KBM-7 (cell line): ENCODE measurements around the gene ADNP2.
A peak's percentile ranks its signal among the peaks of the same experiment; 100 is the strongest.

Source experiments
- DNase-seq: peaks from one replicate; pipeline ENCODE4 v3.0.0-alpha.2; 2015
- in situ Hi-C: fragments of 300-500 bp; cut with MboI; formaldehyde crosslinking; loops from 2 replicates; pipeline ENCODE4 v1.14.3; 2020; ENCODE audit warnings: low sequenced_read_pairs, low pct_unique_long_range_greater_than_20kb, mixed read lengths

ADNP2 gene

DNA sequence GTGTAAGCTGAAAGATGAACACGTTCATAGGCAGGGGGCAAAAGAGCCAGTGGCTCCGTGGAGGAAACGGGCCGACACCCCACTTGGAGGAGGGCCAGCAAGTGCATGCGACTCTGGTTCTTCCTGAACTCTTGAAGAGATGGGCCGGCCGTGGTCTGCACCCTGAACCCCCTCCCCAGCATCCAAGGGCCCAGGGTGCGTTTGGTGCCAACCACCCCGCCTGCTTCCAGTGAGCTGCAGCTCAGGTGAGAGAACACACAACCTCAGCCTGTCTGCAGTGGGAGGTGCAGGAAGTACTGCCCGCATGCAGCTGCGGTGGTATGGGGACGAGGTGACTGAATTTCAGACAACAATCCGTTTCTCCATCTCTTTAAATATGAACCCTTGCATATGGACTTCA, 58.9 kb downstream of the ADNP2 start:
- DNase-seq, result no peak
- in situ Hi-C loops, result no loop called here

DNA sequence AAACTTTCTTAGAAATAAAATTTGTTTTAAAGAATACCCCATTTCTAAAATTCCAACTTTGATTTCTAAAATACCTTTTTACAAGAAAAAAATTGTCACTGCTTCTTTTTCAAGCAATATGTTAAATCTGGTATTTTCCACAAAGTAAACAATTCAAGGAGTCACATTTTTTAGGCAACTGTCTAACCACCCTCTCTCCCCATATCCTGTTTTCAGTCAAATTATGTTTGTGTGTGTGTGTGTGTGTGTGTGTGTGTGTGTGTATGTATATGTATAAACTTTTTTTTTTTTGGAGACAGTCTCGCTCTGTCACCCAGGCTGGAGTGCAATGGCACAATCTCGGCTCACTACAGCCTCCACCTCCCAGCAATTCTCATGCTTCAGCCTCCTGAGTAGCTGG, 59.3 kb downstream of the ADNP2 start:
- in situ Hi-C loops, result no loop called here

DNA sequence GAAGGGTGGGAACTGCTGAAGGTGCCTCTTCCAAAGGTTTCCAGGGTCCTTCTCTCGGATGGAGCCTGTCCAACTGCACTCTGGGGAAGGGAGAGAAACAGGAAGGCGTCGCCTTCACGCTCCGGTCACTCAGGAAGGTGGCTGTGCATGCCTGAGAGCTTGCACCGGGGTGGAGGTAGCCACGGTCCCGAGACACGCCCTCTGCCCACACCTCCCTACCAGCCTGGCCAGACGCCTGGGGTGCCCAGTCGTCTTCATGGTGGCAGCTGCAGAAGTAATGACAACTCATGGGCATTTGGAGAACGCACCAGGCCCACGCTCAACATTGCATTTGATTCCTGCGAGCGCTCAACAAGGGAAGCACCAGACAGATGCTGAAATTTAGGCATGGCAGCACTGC, 59.9 kb downstream of the ADNP2 start:
- in situ Hi-C loops, result no loop called here
- DNase-seq, result no peak

More for the DNA sequence above, 59.3 kb downstream of the ADNP2 start:
- DNase-seq, result no peak

DNA sequence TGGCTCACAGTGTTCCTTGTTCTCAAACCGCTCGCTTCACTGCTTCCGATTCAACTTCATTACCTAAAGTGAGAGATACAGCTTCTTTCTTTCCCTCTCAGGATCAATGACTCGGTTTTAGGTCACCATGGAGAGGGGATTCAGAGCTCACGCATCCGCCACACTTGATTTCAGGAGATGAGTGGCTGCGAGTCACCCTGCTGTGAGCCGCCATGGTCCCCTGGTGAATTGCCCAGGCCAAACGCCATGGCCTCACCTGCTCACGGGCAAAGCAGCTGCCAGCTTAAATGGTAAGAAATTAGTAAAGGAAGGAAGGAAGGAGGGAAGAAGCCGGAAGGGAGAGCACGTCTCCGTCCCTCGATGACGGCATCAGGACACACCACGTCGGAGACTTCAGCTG, 60.5 kb downstream of the ADNP2 start:
- in situ Hi-C loops, result no loop called here
- DNase-seq, result no peak

DNA sequence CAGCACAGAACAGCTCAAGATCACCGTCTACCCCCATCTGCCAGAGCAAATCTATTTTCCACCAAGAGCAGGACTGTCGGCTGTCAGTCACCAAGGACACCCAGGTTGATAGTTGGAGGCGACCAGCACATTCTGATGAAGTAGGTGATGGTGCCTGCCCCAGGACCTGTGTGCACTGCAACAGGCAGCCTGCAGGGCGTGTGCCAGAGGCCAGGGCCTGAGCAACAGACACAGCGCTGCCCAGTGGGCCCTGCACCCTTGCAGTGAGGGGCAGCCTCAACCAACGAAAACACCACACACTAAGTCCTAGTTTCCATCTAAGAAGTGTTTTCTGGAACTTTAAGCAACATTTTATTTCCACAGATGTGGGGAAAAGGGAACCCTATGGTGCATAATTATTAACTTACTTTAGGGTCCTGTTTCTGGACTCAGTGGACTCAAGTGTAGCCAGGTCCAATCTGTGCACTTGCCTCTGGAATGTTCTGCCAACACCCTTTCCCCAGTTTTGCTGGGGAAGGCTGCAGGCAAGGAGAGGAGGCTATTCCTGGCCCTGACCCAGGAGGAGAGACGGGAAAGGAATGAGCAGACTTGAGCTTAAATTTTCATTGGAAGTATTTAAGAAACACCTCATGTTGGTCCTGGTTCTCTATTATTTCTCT, 61.5 kb downstream of the ADNP2 start:
- DNase-seq, result no peak
- in situ Hi-C loops, result no loop called here

DNA sequence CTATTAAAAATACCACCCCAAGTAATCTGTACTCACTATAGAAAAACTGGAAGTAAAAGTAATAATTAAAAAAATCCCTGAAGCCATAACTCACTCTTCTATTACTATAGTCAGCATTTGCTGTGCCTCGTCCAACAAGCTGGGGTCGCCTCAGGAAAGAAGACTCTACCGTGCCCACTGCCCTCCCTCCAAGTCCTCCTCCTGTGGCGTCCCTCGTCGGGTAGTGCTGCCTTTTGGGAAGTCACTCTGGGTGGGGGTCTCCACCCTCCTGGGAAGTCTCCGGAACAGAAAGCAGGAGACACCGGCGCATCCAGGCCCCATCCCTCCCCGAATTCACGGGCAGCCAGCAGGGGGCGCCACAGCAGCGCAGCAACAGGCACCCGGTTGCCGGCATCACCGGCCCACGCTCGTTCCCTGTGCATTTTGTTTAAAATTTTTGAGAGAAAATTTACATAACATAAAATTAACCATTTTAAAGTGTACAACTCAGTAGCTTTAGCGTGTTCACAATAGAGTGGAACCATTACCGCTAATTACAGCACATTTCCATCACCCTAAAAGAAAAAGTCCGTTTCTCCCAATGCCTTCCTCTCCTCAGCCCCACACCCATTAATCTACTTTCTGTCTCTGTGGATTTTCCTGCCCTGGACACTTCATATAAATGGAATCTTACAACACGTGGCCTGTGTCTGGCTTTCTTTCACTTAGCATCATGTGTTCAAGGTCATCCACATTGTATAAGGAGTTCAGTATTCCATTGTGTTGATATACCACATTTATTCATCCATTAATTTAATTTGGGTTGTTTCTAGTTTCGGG, 62.2 kb downstream of the ADNP2 start:
- in situ Hi-C loops, result no loop called here
- peak; percentile 62 for DNase-seq

DNA sequence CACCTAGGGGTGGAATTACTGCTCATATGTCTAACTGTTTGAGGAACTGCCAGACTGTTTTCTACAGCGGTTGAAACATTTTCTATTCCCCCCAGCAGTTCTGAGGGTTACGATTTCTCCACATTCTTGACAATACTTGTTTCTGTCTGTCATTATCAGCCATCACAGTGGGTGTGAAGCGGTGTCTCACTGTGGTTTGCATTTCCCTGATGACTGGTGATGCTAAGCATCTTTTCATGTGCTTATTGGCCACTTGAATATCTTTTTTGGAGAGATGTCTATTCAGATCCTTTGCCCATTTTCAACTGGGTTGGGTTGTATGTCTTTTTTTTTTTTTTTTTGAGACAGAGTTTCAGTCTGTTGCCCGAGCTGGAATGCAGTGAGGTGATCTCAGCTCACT, 63.0 kb downstream of the ADNP2 start:
- in situ Hi-C loops, result no loop called here
- DNase-seq, result no peak

DNA sequence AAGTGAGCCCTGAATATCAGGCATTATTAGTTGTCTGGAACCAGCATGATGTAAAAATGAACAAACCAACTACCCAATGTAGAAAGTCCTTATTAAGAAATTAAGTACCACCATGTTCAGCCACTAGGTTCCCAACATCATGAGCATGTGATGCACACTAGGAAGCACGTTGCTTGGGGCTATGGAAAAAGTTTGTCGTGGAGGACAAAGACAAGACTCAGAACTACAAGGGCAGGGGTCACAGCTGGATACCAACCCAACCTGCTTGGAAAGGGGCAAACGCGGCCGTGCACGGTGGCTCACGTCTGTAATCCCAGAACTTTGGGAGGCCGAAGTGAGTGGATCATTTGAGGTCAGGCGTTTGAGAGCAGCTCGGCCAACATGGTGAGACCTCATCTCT, 64.0 kb downstream of the ADNP2 start:
- DNase-seq, result no peak
- in situ Hi-C loops, result no loop called here

DNA sequence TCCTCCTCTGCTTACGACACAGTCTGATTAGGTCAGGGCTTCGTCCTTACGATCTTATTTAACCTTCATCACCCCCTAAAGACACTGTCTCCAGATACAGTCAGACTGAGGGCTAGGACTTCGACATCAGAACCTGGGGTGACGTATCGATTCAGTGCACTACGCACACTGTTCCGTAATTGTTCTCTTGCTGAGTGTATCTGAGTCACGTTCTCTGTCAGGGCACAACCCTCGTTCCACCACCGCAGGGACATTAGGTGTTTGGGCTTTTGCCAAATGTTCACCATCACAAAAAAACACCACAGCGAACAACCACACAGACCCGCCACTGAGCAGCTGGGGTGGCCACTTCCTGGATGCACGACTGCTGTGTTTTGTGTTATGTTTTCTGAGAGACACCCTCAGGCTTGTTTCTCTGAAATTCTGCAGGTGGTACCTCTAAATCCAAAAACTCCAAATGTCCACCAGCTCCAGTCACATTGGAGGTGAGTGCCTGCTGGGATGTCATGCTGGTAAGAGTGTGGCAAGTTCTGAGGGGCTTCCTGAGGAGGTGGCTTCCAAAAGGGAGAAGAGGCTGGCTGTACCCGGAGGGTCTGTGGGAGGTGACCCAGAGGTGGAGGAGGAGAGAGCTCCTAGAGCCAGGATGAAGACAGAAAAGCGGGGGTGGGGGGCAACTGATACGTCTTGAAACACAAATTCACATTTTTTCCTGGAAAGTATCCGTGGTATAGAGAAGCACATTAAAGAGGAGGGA, 66.6 kb downstream of the ADNP2 start:
- peak; percentile 6 for DNase-seq
- in situ Hi-C loops, result no loop called here

DNA sequence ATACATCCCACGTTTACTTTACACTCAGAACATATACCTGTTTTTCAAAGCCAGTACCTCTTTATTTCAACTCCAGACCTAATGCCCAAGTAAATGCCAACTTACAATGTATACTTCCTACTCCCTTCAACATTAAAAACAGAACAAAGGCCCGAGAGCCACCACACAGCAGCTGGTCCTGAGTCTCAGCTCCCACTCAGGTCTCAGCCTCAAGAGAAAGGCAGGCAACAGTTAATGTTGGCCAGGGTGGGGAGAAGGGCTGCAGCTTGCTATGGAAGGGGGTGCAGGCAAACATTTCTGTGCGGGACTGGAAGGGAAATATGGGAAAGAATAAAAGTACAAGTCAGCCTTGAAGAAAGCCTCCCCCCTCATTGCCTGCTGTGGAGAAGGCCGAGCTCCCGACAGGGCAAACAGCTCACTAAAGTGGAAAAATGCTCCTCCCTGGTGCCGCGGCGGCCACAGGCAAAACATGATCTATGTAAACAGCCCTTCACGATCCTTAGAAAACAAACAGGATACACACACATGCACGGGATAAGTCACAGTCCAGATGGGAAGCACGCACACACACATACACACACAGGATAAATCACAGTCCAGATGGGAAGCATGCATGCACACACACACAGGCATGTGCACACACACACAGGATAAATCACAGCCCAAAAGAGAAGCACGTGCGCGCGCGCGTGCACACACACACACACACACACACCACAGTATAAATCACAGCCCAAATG, 67.4 kb downstream of the ADNP2 start:
- no peak for DNase-seq
- in situ Hi-C loops, result no loop called here

DNA sequence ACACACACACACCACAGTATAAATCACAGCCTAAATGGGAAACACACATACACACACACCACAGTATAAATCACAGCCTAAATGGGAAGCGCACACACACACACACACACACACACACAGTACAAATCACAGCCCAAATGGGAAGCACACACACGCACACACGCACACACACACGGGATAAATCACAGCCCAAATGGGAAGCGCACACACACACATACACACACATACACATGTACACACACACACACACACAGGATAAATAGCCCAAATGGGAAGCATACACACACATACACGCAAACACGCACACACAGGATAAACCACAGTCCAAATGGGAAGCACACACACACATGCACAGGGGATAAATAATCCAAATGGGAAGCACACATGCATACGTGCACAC, 68.1 kb downstream of the ADNP2 start:
- in situ Hi-C loops, result no loop called here
- no peak for DNase-seq

DNA sequence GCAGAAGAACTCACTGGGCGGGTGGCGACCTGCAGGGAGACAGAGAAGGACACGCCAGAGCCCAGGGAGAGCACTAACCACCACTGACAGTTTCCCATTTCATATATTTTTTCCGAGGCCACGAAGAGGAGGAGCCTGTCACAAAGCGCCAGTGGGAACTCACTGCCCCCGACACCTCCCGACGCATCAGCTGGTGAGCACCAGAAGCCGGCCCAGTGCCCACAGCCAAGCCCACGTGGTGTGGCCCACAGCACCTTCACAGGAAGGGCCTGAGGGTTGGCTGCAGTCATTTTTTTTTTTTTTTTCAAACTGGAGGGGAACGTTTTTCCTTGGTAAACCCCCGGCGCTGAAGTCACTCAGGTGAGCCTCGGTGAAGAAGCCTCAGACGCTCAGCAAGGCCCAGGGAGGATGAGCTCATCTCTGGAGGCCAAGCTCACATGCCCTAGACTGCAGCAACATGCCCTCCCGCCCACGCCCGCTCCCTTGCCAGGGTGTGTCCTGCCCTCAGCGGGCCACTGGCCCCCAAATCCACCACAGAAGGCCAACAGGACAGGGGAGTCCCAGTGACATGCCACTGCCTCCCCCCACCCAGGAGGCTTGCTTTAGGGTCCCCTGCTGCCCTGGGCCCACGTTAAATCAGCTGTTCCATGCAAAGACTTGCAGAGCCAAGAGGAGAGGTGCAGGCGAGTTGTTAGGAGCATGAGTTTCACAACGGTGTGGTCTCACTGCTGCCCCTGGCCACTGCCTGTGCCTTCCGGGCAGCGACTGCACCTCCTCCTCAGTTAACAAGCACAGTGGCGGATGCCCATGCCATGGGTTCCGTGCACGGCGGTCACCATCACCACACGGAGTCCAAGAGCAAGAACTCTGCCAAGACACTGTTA, 70.1 kb downstream of the ADNP2 start:
- in situ Hi-C loops, result no loop called here
- no peak for DNase-seq

DNA sequence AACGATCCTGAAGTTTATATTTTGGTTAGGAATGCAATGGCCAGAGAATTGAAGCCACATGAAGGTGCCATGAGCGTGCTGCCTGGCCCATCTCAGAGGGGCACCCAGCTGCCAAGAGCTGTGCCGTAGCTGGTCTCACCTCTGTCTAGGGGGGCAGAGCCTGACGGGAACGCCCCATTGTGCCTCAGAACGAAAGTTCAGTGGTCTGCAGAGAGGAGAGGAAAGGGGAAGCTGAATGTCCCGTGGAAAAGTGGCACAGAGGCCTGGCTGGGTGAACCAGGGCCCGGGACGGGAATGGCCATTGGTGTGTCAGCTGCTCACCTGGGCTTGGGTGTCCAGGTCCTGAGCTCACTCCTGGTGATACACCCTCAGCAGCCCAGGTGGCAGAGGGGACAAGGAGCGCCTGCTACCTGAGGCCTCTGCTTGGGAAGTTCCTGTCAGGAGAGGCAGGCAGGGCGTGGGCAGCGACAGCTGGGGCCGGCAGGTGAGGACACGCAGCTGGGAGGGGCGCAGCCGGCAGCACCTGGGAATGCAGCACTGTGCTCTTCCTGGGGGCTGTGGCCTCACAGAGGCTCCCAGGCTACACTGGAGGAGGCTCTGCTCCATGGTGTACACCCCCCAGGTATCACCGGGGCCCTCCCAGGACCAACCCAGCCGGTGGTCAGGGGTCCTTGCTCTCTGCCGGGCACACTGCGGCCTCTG, 70.9 kb downstream of the ADNP2 start:
- DNase-seq, result no peak
- in situ Hi-C loops, result no loop called here

DNA sequence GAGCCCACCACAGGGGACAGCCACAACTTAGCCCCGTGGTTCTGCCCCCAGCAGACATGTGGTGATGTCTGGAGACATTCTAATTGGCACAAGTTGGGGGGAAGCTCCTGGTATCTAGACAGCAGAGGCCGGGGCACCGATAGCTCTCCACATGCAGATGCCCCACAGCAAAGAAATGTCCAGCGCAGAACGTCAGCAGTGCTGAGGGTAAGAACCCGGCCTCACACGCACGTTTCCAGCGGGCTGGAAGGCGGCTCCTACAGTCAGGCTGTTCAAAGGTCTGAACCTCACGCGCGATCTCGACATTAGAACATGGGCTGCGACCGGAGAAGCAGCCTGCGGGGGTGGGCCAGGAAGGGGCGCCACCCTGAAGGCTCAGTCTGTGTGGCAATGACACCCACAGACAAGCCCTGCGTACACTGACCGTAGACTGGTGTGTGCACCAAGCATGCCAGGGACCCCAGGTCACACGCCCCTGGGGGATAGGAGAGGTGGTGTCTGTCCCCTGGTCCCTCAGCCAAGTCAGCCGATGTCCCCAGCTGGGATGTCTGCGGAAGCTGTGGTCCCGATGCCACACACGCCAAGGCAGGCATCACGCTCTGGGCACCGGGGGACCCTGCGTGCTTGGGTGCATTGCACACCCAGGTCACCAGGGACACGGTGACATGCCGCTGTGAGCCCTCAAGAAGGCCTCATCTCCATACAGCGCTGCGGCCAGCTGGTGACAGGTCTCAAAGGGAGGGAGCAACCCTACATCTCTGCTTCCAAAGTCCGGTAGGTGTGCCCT, 71.9 kb downstream of the ADNP2 start:
- no peak for DNase-seq
- in situ Hi-C loops, result no loop called here

DNA sequence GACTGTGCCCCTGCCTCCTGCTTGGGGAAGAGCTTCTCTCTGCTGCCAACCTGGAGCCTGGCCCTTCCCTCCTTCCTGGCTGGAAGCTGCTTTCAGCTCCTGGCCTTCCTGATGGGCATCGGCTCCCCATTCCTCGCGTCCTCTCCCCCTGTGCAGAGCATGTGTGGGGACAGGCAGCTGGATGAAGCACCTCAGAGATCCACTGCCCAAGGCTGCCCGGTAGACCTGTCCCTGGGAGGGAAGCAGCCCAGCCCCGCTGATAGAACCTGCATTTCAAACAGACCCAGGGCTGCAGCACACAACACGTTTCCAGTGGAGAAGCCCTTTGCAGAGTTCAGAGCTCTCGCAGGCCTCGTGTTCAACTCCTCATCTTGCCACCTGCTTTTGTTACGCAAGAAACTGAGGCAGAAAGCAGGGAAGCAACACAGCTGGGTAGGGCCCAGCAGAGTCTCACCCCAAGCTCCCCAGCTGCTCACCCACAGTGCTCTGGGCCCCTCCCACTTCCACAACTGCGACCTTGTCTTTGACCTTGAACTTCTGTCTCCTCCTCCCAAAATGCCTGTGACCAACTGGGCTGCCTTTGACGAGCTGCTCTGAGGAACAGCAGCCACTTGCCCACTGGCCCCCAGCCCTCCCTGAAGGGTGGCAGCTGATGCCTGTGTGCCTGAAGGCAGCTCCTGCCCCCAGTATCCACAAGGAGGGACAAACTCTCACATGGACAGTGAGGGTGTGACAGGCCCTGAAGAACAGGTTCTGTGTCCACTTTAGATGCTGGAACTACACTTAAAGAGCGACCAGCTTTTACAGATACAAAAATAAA, 72.8 kb downstream of the ADNP2 start:
- in situ Hi-C loops, result no loop called here
- no peak for DNase-seq

DNA sequence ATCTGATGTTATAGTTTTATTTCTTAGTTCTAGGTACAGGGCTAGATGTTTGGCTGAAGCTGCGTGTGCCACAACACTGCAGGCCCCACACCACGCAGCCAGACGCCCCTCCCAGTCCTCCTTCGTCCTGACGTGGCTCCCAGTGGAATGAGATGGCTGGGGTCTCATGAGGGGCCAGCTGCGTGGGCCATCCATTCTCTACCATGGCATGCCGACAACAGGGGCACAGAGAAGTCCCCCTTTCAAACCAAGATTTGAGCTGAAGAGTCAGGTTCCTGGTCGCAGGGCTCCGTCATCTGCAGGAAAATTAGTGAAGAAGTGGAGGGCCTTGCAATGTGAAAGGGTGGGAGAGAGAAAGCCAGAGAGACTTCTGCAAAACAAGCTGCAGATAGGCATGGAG, 73.8 kb downstream of the ADNP2 start:
- DNase-seq, result no peak
- in situ Hi-C loops, result no loop called here
